Inferior parietal cortex (tissue), 1 donor: ENCODE data around the gene SMIM20.
"Not testable (repeated sequence)": the region's sequence is repeated elsewhere in the genome, so short reads cannot be mapped to it uniquely, and the experiment has no call there.

Experiments
- DNase-seq: peaks from one replicate; pipeline ENCODE4 v3.0.0-alpha.2; 2016; ENCODE audit errors: extremely low spot score

SMIM20 gene

GRCh38 chr4:25913851-25914669 is at the start of gene SMIM20:
TSS of gene SMIM20 (plus strand) at chr4:25914220. CDS start at chr4:25914314, 94 bp downstream.
- peak; percentile 87 for DNase-seq

GRCh38 chr4:25865586-25865985 is 48.4 kb upstream of the SMIM20 start:
- no peak for DNase-seq

GRCh38 chr4:25866401-25866800 is 47.6 kb upstream of the SMIM20 start:
- DNase-seq = not testable (repeated sequence)

GRCh38 chr4:25867781-25868294 is 46.2 kb upstream of the SMIM20 start:
- no peak for DNase-seq

- no peak for DNase-seq
Observed at GRCh38 chr4:25870081-25870480, 43.9 kb upstream of the SMIM20 start.

GRCh38 chr4:25872851-25873631 is 41.0 kb upstream of the SMIM20 start:
- no peak for DNase-seq

GRCh38 chr4:25873632-25874129 is 40.3 kb upstream of the SMIM20 start:
- no peak for DNase-seq

- no peak for DNase-seq
Observed at GRCh38 chr4:25874655-25875054, 39.4 kb upstream of the SMIM20 start.

GRCh38 chr4:25875281-25875745 is 38.7 kb upstream of the SMIM20 start:
- no peak for DNase-seq

GRCh38 chr4:25878676-25879075 is 35.3 kb upstream of the SMIM20 start:
- no peak for DNase-seq

- DNase-seq = no peak
Observed at GRCh38 chr4:25879091-25879584, 34.9 kb upstream of the SMIM20 start.

GRCh38 chr4:25879587-25879986 is 34.4 kb upstream of the SMIM20 start:
- no peak for DNase-seq

- no peak for DNase-seq
Observed at GRCh38 chr4:25879991-25880651, 33.9 kb upstream of the SMIM20 start.

GRCh38 chr4:25881193-25881592 is 32.8 kb upstream of the SMIM20 start:
- no peak for DNase-seq

- no peak for DNase-seq
Observed at GRCh38 chr4:25882226-25882625, 31.8 kb upstream of the SMIM20 start.

- DNase-seq = no peak
Observed at GRCh38 chr4:25883565-25883964, 30.5 kb upstream of the SMIM20 start.

- no peak for DNase-seq
Observed at GRCh38 chr4:25884031-25884782, 29.8 kb upstream of the SMIM20 start.

GRCh38 chr4:25888781-25889180 is 25.2 kb upstream of the SMIM20 start:
- no peak for DNase-seq

- no peak for DNase-seq
Observed at GRCh38 chr4:25889589-25890503, 24.2 kb upstream of the SMIM20 start.
